Right lobe of liver (tissue), 6 donors: ENCODE data around the gene MYO5A. TPM values are rescaled to one million over a fixed set of nuclear protein-coding genes. Genes with fewer than 3 reads are reported as not detected.

Experiments used
- ATAC-seq, 4 donors: fragments of 200-7000 bp; cut with Tn5 transposase; one replicate each; pipeline ENCODE4 v1.9.1; 2020; ENCODE audit warnings: mild to moderate bottlenecking in 4 of 4, moderate library complexity in 4 of 4
- DNase-seq, 3 donors: peaks; one replicate each; pipeline ENCODE4 v3.0.0-alpha.2; 2020
- H3K27ac ChIP-seq, 3 donors: fragments of 200-600 bp; one replicate each; pipeline ENCODE4 v1.8.0; 2022
- H3K27me3 ChIP-seq, 2 donors: fragments of 200-600 bp; one replicate each; pipeline ENCODE4 v1.8.0; 2022
- H3K36me3 ChIP-seq, 4 donors: fragments of 200-600 bp; sonication (generic) in 1 of 4; one replicate each; pipeline versions ENCODE4 v1.5.1 to v1.8.0; 2017 to 2022; ENCODE audit warnings: control low read depth in 1 of 4
- H3K4me1 ChIP-seq, 4 donors: fragments of 200-600 bp; sonication (generic) in 1 of 4; one replicate each; pipeline versions ENCODE4 v1.5.1 to v1.8.0; 2017 to 2022; ENCODE audit warnings: control low read depth in 1 of 4
- H3K4me3 ChIP-seq, 3 donors: fragments of 200-600 bp; one replicate each; pipeline ENCODE4 v1.8.0; 2022
- H3K9me3 ChIP-seq, 4 donors: fragments of 200-600 bp; sonication (generic) in 1 of 4; one replicate each; pipeline versions ENCODE4 v1.5.1 to v1.8.0; 2017 to 2022; ENCODE audit warnings: control low read depth in 1 of 4
- POLR2A ChIP-seq: fragments of 450-650 bp; IDR thresholded peaks from one replicate; pipeline ENCODE4 v1.6.1; 2017; ENCODE audit warnings: antibody characterized with exemption, mild to moderate bottlenecking
- WGBS: methylation state at CpG from one replicate; pipeline ENCODE4 v1.1.6; 2018; ENCODE audit warnings: low coverage, low lambda C conversion rate; ENCODE audit not compliant: insufficient coverage; ENCODE audit errors: missing lambda C conversion rate; 5-methylcytosine and 5-hydroxymethylcytosine counted together
- intact Hi-C, 2 donors: fragments of 100-400 bp; cut with DNase I; formaldehyde crosslinking; loops; one replicate each; pipeline versions ENCODE4 v1.11.2 to v1.14.1; 2022
- total RNA-seq, 6 experiments: library from RNA; depleted of rRNA in 2 of 6; stranded (reverse); fragments of >200 nt in 2 of 6; fragmentation: NEBNext Ultra II Directional in 3 of 6; extraction: Animal tissue kit (Norgen Biotek cat#: 25700) in 3 of 6; gene quantifications; one replicate each; pipeline versions ENCODE4 v1.1.0 to v1.2.4, GENCODE V29; 2016 to 2023
- TF ChIP-seq, protein P1 (sequence below), 4 donors: fragments of 200-600 bp in 3 of 4; fragments of 450-650 bp in 1 of 4; IDR thresholded peaks; one replicate each; pipeline versions ENCODE4 v1.5.1 to v1.8.0; 2016 to 2022; ENCODE audit warnings: antibody characterized with exemption in 4 of 4, mild to moderate bottlenecking in 2 of 4
- donor health status: DM: no; HTN: yes; CAD: no.
- donor health status: DM: no; HTN: no; CAD: no.
- donor health status: DM: no; HTN: no; CAD: no.
- donor health status: DM: no; HTN: yes; CAD: no.
- donor health status: DM: no; HTN: yes; CAD: no.

MYO5A gene
- total RNA-seq, 6 experiments from 2014 or later: 3.2 to 13.3 (median 5.0) TPM

DNA sequence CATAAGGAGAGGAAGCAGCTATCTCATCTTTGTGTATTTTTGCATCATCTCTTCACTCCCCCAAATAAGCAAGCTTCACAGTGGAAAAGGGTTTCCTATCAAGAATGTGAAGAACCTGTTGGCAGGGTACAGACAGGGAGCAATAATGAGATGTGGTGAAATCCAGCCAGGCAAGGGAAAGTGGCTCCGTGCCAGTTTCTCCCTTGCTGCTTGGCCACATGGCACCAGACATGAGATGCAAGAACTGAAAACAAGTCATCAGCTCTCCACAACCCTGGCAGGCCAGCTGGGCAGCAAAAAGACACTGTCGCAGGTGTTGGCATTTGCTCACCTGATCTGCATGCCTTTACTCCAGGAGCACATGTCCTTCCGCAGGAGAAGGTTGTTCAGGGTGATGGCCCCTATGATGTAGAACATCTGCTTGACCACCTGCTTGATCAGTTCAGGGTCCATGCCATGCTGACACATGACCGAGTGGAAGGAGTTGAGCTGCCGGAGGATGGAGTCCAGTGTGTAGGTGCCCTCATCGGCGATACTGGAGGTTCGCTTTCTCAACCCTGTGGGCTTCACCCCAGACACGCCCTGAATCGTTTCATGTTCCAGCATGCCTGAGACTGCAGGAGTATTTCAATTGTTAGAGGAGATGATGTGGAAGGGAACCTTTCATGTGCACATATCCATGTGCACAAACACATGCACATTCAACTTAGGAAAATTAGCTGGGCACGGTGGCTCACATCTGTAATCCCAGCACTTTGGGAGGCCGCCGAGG, 209.8 kb downstream of the MYO5A start:
- peak in 3 of 4 donors; percentile 42 to 65 (median 45) for ATAC-seq
- intact Hi-C loops: no loop called here
- Histone ChIP-seq H3K27me3 (no peaks in the 10 kb centered on the region), H3K4me1 (no peaks in the 10 kb centered on the region), H3K36me3 (peaks cover 0 to 5% (median 1%) of the 10 kb centered on the region in 4 donors), H3K27ac (no peak overlapping the region), H3K9me3 (no peaks in the 10 kb centered on the region), H3K4me3 (no peak overlapping the region)
- TF ChIP-seq, protein P1, sequence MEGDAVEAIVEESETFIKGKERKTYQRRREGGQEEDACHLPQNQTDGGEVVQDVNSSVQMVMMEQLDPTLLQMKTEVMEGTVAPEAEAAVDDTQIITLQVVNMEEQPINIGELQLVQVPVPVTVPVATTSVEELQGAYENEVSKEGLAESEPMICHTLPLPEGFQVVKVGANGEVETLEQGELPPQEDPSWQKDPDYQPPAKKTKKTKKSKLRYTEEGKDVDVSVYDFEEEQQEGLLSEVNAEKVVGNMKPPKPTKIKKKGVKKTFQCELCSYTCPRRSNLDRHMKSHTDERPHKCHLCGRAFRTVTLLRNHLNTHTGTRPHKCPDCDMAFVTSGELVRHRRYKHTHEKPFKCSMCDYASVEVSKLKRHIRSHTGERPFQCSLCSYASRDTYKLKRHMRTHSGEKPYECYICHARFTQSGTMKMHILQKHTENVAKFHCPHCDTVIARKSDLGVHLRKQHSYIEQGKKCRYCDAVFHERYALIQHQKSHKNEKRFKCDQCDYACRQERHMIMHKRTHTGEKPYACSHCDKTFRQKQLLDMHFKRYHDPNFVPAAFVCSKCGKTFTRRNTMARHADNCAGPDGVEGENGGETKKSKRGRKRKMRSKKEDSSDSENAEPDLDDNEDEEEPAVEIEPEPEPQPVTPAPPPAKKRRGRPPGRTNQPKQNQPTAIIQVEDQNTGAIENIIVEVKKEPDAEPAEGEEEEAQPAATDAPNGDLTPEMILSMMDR (IDR thresholded peaks at IDR 0.05): no peak
- no peak for TF ChIP-seq POLR2A
- whole genome bisulfite sequencing: 82% methylated on average over 7 of the region's 13 CpGs
- DNase-seq: peak in 2 of 3 donors; percentile 39 to 61

DNA sequence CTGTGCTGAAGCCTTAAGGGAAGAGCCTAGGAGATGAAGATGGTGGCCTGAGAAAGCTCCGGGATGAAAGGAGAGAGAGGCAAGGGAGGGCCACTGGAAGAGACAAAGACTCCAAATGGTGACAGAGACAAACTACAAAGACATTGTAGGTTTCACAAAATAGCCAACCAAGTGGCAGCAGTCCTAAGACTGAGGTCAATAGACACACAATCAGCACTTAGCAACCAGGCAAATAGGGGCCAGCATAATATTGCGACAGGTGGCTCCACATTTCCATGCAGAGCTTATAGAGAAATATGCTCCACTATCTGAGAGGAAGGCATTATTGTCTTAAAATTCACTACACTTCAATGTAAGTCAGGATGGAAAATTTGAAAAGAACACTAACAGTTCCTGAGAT, 211.0 kb downstream of the MYO5A start:
- TF ChIP-seq POLR2A: no peak
- TF ChIP-seq, protein P1 (IDR thresholded peaks at IDR 0.05): no peak

DNA sequence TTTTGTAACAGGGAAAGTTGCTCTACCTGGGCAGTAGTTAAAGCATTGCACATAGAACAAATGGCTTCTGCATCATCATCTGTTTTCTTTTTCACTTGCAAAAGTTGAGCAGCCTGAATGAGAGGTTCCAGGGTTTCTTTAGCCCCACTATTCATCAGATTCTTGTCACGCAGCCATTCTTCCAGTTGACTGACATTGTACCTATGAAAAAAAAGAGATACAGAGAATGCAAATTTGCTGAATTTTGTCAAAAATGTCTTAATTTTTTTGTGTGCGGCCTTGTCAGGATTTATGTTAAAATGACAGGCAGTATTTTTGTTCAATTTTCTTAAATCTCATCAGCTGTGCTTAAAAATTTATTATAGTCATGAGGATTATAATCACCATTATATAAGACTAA, 211.7 kb downstream of the MYO5A start:
- WGBS: 94% methylated on average over 2 of the region's 2 CpGs
- peaks cover 0 to 5% (median 0%) of the 10 kb centered on the region in 4 donors for H3K36me3 ChIP-seq
- intact Hi-C loops: no loop called here
- TF ChIP-seq POLR2A: no peak
- TF ChIP-seq, protein P1 (IDR thresholded peaks at IDR 0.05): no peak
- ATAC-seq: no peak
- H3K4me1 ChIP-seq: no peaks in the 10 kb centered on the region
- no peaks in the 10 kb centered on the region for H3K9me3 ChIP-seq
- no peak for DNase-seq
- H3K27ac ChIP-seq: no peak overlapping the region
- H3K4me3 ChIP-seq: no peak overlapping the region
- no peaks in the 10 kb centered on the region for H3K27me3 ChIP-seq

More for the DNA sequence above, 211.0 kb downstream of the MYO5A start:
- Histone ChIP-seq H3K9me3 (no peaks in the 10 kb centered on the region), H3K4me1 (no peaks in the 10 kb centered on the region), H3K4me3 (no peak overlapping the region), H3K27me3 (no peaks in the 10 kb centered on the region), H3K36me3 (peaks cover 0 to 5% (median 0%) of the 10 kb centered on the region in 4 donors), H3K27ac (no peak overlapping the region)
- DNase-seq: no peak
- 86% methylated on average over 1 of the region's 2 CpGs for WGBS
- no peak for ATAC-seq
- intact Hi-C loops: no loop called here

DNA sequence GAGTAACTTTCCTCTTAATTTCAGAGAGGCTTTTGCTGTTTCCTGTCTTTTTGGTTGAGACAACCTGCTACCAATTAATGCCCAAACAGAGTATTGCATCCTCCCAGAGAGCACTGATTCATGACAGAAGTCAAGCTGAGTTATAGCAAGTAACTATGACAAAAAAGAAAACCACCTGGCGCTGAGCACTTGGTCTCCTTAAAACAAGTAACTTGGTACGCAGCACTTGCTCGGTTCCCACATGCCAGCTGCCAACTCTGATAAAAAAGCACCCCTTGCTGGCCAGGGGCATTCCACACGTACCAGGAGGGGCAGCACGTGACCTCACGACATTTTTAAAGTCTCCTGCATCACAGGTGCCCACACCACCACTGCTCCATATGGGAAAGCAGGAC, 219.5 kb downstream of the MYO5A start:
- no peak overlapping the region for H3K4me3 ChIP-seq
- no peaks in the 10 kb centered on the region for H3K27me3 ChIP-seq
- no peak for DNase-seq
- TF ChIP-seq, protein P1 (IDR thresholded peaks at IDR 0.05): no peak
- TF ChIP-seq POLR2A: no peak
- intact Hi-C loops: no loop called here
- no peak overlapping the region for H3K27ac ChIP-seq
- no peak for ATAC-seq
- no peaks in the 10 kb centered on the region for H3K36me3 ChIP-seq
- H3K9me3 ChIP-seq: no peaks in the 10 kb centered on the region
- no peaks in the 10 kb centered on the region for H3K4me1 ChIP-seq
- 58% methylated on average over 3 of the region's 6 CpGs for WGBS
